ENCODE measurements around the gene UBR1.
"Not testable (repeated sequence)": the region's sequence is repeated elsewhere in the genome, so short reads cannot be mapped to it uniquely, and the experiment has no call there.

Gene UBR1

DNA sequence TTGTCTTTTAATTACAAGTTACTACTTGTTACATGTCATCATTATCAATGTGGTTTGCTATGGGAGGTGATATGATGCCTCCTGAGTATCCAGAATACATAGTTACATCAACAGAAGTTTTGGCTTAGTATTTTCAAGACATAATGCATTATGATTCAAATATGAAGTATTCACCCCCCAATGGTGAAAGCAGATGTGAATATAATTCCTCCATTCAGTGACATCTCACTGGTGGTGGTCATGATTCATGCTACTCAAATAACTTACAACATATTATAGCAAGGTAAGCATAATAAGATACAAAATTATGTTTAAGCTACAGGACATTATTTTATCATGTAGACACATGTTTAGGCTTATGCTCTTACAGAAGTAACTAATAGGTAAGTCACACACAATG, 150.3 kb downstream of the UBR1 start:
- H3K27me3 ChIP-seq (ENCODE audit: control insufficient read depth in 1 of 2, insufficient read depth in 2 of 2, low read length in 2 of 2), result no peaks in the 10 kb centered on the region
- H3K36me3 ChIP-seq (ENCODE audit: control insufficient read depth in 1 of 2, insufficient read depth in 2 of 2, low read length in 2 of 2), result peaks cover 13 to 76% of the 10 kb centered on the region in 2 donors
- no peaks in the 10 kb centered on the region for H3K4me1 ChIP-seq (ENCODE audit: control insufficient read depth in 1 of 2, insufficient read depth in 2 of 2, low read length in 2 of 2)
- no peak overlapping the region for H3K4me3 ChIP-seq (ENCODE audit: low read depth in 1 of 2, low read length in 2 of 2)
- no peak overlapping the region for H3K9ac ChIP-seq (ENCODE audit: low read depth in 1 of 2, low read length in 2 of 2)
- H3K27ac ChIP-seq (ENCODE audit: low read depth, low read length), result no peak overlapping the region
- H3K9me3 ChIP-seq (ENCODE audit: control insufficient read depth in 1 of 2, low read length in 2 of 2), result no peaks in the 10 kb centered on the region

DNA sequence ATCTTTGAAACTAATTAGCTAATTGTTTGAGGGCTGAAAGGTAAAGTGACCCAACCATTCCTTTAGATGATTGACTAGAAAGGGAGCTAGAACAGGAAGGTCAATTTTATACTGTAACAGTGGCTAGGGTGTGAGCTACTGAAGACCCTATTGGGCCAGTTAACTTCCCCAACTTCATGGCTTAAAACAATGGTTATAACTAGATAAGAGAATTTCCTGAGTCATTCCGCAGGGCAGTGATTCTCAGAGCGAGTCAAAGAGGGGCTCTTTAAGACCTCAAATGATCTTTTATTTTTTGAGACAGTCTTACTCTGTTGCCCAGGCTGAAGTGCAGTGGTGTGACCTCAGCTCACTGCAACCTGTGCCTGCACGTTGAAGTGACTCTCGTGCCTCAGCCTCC, 151.5 kb downstream of the UBR1 start:
- no peak overlapping the region for H3K9ac ChIP-seq (ENCODE audit: low read depth in 1 of 2, low read length in 2 of 2)
- no peak overlapping the region for H3K4me3 ChIP-seq (ENCODE audit: low read depth in 1 of 2, low read length in 2 of 2)
- peaks cover 13 to 71% of the 10 kb centered on the region in 2 donors for H3K36me3 ChIP-seq (ENCODE audit: control insufficient read depth in 1 of 2, insufficient read depth in 2 of 2, low read length in 2 of 2)
- H3K4me1 ChIP-seq (ENCODE audit: control insufficient read depth in 1 of 2, insufficient read depth in 2 of 2, low read length in 2 of 2), result no peaks in the 10 kb centered on the region
- H3K27ac ChIP-seq (ENCODE audit: low read depth, low read length), result no peak overlapping the region
- H3K27me3 ChIP-seq (ENCODE audit: control insufficient read depth in 1 of 2, insufficient read depth in 2 of 2, low read length in 2 of 2), result no peaks in the 10 kb centered on the region
- no peaks in the 10 kb centered on the region for H3K9me3 ChIP-seq (ENCODE audit: control insufficient read depth in 1 of 2, low read length in 2 of 2)

DNA sequence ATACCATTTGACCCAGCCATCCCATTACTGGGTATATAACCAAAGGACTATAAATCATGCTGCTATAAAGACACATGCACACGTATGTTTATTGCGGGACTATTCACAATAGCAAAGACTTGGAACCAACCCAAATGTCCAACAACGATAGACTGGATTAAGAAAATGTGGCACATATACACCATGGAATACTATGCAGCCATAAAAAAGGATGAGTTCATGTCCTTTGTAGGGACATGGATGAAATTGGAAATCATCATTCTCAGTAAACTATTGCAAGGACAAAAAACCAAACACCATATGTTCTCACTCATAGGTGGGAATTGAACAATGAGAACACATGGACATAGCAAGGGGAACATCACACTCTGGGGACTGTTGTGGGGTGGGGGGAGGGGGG, 156.9 kb downstream of the UBR1 start:
- not testable (repeated sequence) for H3K9ac ChIP-seq (ENCODE audit: low read depth in 1 of 2, low read length in 2 of 2); H3K9me3 ChIP-seq (ENCODE audit: control insufficient read depth in 1 of 2, low read length in 2 of 2); H3K4me3 ChIP-seq (ENCODE audit: low read depth in 1 of 2, low read length in 2 of 2); H3K4me1 ChIP-seq (ENCODE audit: control insufficient read depth in 1 of 2, insufficient read depth in 2 of 2, low read length in 2 of 2); H3K27me3 ChIP-seq (ENCODE audit: control insufficient read depth in 1 of 2, insufficient read depth in 2 of 2, low read length in 2 of 2); H3K27ac ChIP-seq (ENCODE audit: low read depth, low read length)
- H3K36me3 ChIP-seq (ENCODE audit: control insufficient read depth in 1 of 2, insufficient read depth in 2 of 2, low read length in 2 of 2), result peaks cover 24 to 56% of the 10 kb centered on the region in 2 donors

- H3K9ac ChIP-seq (ENCODE audit: low read depth in 1 of 2, low read length in 2 of 2), result no peak overlapping the region
- no peak overlapping the region for H3K27ac ChIP-seq (ENCODE audit: low read depth, low read length)
- H3K4me1 ChIP-seq (ENCODE audit: control insufficient read depth in 1 of 2, insufficient read depth in 2 of 2, low read length in 2 of 2), result no peaks in the 10 kb centered on the region
- H3K36me3 ChIP-seq (ENCODE audit: control insufficient read depth in 1 of 2, insufficient read depth in 2 of 2, low read length in 2 of 2), result peaks cover 6 to 19% of the 10 kb centered on the region in 2 donors
- H3K27me3 ChIP-seq (ENCODE audit: control insufficient read depth in 1 of 2, insufficient read depth in 2 of 2, low read length in 2 of 2), result no peaks in the 10 kb centered on the region
- no peak overlapping the region for H3K4me3 ChIP-seq (ENCODE audit: low read depth in 1 of 2, low read length in 2 of 2)
- no peaks in the 10 kb centered on the region for H3K9me3 ChIP-seq (ENCODE audit: control insufficient read depth in 1 of 2, low read length in 2 of 2)
Measured at GRCh38 chr15:42940527-42940926, 165.3 kb downstream of the UBR1 start.

GRCh38 chr15:42939841-42940240, 166.0 kb downstream of the UBR1 start:
- H3K9ac ChIP-seq (ENCODE audit: low read depth in 1 of 2, low read length in 2 of 2), result no peak overlapping the region
- H3K27me3 ChIP-seq (ENCODE audit: control insufficient read depth in 1 of 2, insufficient read depth in 2 of 2, low read length in 2 of 2), result no peaks in the 10 kb centered on the region
- no peak overlapping the region for H3K27ac ChIP-seq (ENCODE audit: low read depth, low read length)
- no peaks in the 10 kb centered on the region for H3K4me1 ChIP-seq (ENCODE audit: control insufficient read depth in 1 of 2, insufficient read depth in 2 of 2, low read length in 2 of 2)
- H3K9me3 ChIP-seq (ENCODE audit: control insufficient read depth in 1 of 2, low read length in 2 of 2), result no peaks in the 10 kb centered on the region
- peaks cover 0 to 13% of the 10 kb centered on the region in 2 donors for H3K36me3 ChIP-seq (ENCODE audit: control insufficient read depth in 1 of 2, insufficient read depth in 2 of 2, low read length in 2 of 2)
- no peak overlapping the region for H3K4me3 ChIP-seq (ENCODE audit: low read depth in 1 of 2, low read length in 2 of 2)

GRCh38 chr15:42937143-42937542, 168.7 kb downstream of the UBR1 start:
- Histone ChIP-seq H3K4me3 (ENCODE audit: low read depth in 1 of 2, low read length in 2 of 2) (no peak overlapping the region), H3K36me3 (ENCODE audit: control insufficient read depth in 1 of 2, insufficient read depth in 2 of 2, low read length in 2 of 2) (no peaks in the 10 kb centered on the region), H3K4me1 (ENCODE audit: control insufficient read depth in 1 of 2, insufficient read depth in 2 of 2, low read length in 2 of 2) (no peaks in the 10 kb centered on the region), H3K27me3 (ENCODE audit: control insufficient read depth in 1 of 2, insufficient read depth in 2 of 2, low read length in 2 of 2) (no peaks in the 10 kb centered on the region), H3K9ac (ENCODE audit: low read depth in 1 of 2, low read length in 2 of 2) (no peak overlapping the region), H3K9me3 (ENCODE audit: control insufficient read depth in 1 of 2, low read length in 2 of 2) (no peaks in the 10 kb centered on the region), H3K27ac (ENCODE audit: low read depth, low read length) (no peak overlapping the region)

GRCh38 chr15:42933886-42934667, 171.8 kb downstream of the UBR1 start:
- no peak overlapping the region for H3K4me3 ChIP-seq (ENCODE audit: low read depth in 1 of 2, low read length in 2 of 2)
- no peak overlapping the region for H3K27ac ChIP-seq (ENCODE audit: low read depth, low read length)
- H3K4me1 ChIP-seq (ENCODE audit: control insufficient read depth in 1 of 2, insufficient read depth in 2 of 2, low read length in 2 of 2), result no peaks in the 10 kb centered on the region
- no peaks in the 10 kb centered on the region for H3K9me3 ChIP-seq (ENCODE audit: control insufficient read depth in 1 of 2, low read length in 2 of 2)
- H3K27me3 ChIP-seq (ENCODE audit: control insufficient read depth in 1 of 2, insufficient read depth in 2 of 2, low read length in 2 of 2), result no peaks in the 10 kb centered on the region
- no peak overlapping the region for H3K9ac ChIP-seq (ENCODE audit: low read depth in 1 of 2, low read length in 2 of 2)
- H3K36me3 ChIP-seq (ENCODE audit: control insufficient read depth in 1 of 2, insufficient read depth in 2 of 2, low read length in 2 of 2), result no peaks in the 10 kb centered on the region

DNA sequence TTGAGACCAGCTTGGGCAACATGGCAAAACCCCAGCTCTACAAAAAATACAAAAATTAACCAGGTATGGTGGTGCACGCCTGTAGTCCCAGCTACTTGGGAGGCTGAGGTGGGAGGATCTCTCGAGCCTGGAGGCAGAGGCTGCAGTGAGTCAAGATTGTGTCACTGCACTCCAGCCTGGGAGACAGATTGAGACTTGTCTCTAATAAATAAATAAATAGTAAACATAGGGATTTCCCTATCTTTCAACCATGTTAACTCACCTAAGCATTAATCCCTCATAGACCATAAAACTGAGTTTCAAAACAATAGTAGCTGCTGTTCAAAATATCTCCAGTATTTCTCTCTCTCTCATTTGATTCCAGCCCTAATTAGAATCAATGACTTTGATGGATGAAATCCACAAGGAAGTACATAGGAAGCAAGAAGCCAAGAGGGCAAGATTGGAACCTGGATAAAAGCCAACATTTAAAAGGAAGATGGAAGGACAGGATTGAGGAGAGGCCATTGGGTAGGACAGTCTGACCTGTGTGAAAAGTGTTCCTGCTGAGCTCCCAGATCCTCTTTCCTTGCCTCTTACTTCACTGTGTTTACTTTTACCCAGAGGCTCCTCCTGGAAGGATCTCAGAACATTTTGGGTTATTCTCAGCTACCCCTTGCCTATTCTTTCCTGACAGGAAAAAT, 172.9 kb downstream of the UBR1 start:
- no peak overlapping the region for H3K4me3 ChIP-seq (ENCODE audit: low read depth in 1 of 2, low read length in 2 of 2)
- no peaks in the 10 kb centered on the region for H3K4me1 ChIP-seq (ENCODE audit: control insufficient read depth in 1 of 2, insufficient read depth in 2 of 2, low read length in 2 of 2)
- no peaks in the 10 kb centered on the region for H3K36me3 ChIP-seq (ENCODE audit: control insufficient read depth in 1 of 2, insufficient read depth in 2 of 2, low read length in 2 of 2)
- no peaks in the 10 kb centered on the region for H3K9me3 ChIP-seq (ENCODE audit: control insufficient read depth in 1 of 2, low read length in 2 of 2)
- no peak overlapping the region for H3K9ac ChIP-seq (ENCODE audit: low read depth in 1 of 2, low read length in 2 of 2)
- H3K27me3 ChIP-seq (ENCODE audit: control insufficient read depth in 1 of 2, insufficient read depth in 2 of 2, low read length in 2 of 2), result no peaks in the 10 kb centered on the region
- no peak overlapping the region for H3K27ac ChIP-seq (ENCODE audit: low read depth, low read length)

- Histone ChIP-seq H3K4me1 (ENCODE audit: control insufficient read depth in 1 of 2, insufficient read depth in 2 of 2, low read length in 2 of 2) (no peaks in the 10 kb centered on the region), H3K9me3 (ENCODE audit: control insufficient read depth in 1 of 2, low read length in 2 of 2) (no peaks in the 10 kb centered on the region), H3K27ac (ENCODE audit: low read depth, low read length) (no peak overlapping the region), H3K27me3 (ENCODE audit: control insufficient read depth in 1 of 2, insufficient read depth in 2 of 2, low read length in 2 of 2) (no peaks in the 10 kb centered on the region), H3K36me3 (ENCODE audit: control insufficient read depth in 1 of 2, insufficient read depth in 2 of 2, low read length in 2 of 2) (no peaks in the 10 kb centered on the region), H3K4me3 (ENCODE audit: low read depth in 1 of 2, low read length in 2 of 2) (no peak overlapping the region), H3K9ac (ENCODE audit: low read depth in 1 of 2, low read length in 2 of 2) (no peak overlapping the region)
Measured at GRCh38 chr15:42931702-42932486, 173.9 kb downstream of the UBR1 start.

GRCh38 chr15:42929306-42929848, 176.5 kb downstream of the UBR1 start:
- Histone ChIP-seq H3K9me3 (ENCODE audit: control insufficient read depth in 1 of 2, low read length in 2 of 2) (no peaks in the 10 kb centered on the region), H3K27me3 (ENCODE audit: control insufficient read depth in 1 of 2, insufficient read depth in 2 of 2, low read length in 2 of 2) (no peaks in the 10 kb centered on the region), H3K4me1 (ENCODE audit: control insufficient read depth in 1 of 2, insufficient read depth in 2 of 2, low read length in 2 of 2) (no peaks in the 10 kb centered on the region), H3K36me3 (ENCODE audit: control insufficient read depth in 1 of 2, insufficient read depth in 2 of 2, low read length in 2 of 2) (no peaks in the 10 kb centered on the region), H3K4me3 (ENCODE audit: low read depth in 1 of 2, low read length in 2 of 2) (no peak overlapping the region), H3K27ac (ENCODE audit: low read depth, low read length) (no peak overlapping the region), H3K9ac (ENCODE audit: low read depth in 1 of 2, low read length in 2 of 2) (no peak overlapping the region)
